Endothelial cell of umbilical vein (primary cell): Measurements from ENCODE around the gene ENPP3. TPM values are rescaled to one million over a fixed set of nuclear protein-coding genes. Genes with fewer than 3 reads are reported as not detected.

Experiments used
- BruUV-seq: library from RNA; stranded (reverse); fragments of 400-500 nt; replicated peaks from 2 replicates; lab custom pipeline; 2021; lab: Mats Ljungman, UMichigan
- CTCF ChIA-PET: fragments of 300-600, 350-600 bp; sonication (Branson Sonifier 250); formaldehyde crosslinking; loops from one replicate; lab custom pipeline; 2021; ENCODE audit warnings: antibody characterized with exemption, inconsistent platforms; lab: Charles Lee
- POLR2A ChIA-PET: fragments of 300-600, 350-600 bp; sonication (Branson Sonifier 250); formaldehyde crosslinking; loops from one replicate; lab custom pipeline; 2021; ENCODE audit warnings: antibody characterized with exemption, inconsistent platforms; lab: Charles Lee
- DNase-seq: peaks from one replicate; pipeline ENCODE4 v3.0.0-alpha.2; 2011; ENCODE audit warnings: low read depth, low spot score
- FAIRE-seq: peaks from 2 replicates; lab custom pipeline; 2011; peaks lifted over from hg19 to GRCh38; lab: Jason Lieb, UNC
- H2AFZ ChIP-seq: 2 replicates; pipeline ENCODE4 v1.6.0; 2012; ENCODE audit warnings: low read depth, low read length, control low read depth, inconsistent platforms
- H3K27ac ChIP-seq: 2 replicates; pipeline ENCODE4 v1.5.1; 2011; ENCODE audit warnings: low read depth, mild to moderate bottlenecking, control low read depth, low read length, moderate library complexity; ENCODE audit not compliant: insufficient read depth
- H3K27me3 ChIP-seq, 2 experiments: 2 replicates each; pipeline versions ENCODE4 v1.6.0 to v1.6.1; 2011; ENCODE audit warnings: low read length in 2 of 2, mixed read lengths in 1 of 2; ENCODE audit not compliant: control insufficient read depth in 2 of 2, insufficient read depth in 2 of 2
- H3K36me3 ChIP-seq, 2 experiments: 2 replicates in 1 of 2; 3 replicates in 1 of 2; pipeline ENCODE4 v1.5.1; 2011; ENCODE audit warnings: low read length in 2 of 2, mild to moderate bottlenecking in 1 of 2, moderate library complexity in 1 of 2; ENCODE audit not compliant: control insufficient read depth in 2 of 2, insufficient read depth in 2 of 2; ENCODE audit errors: extremely low read depth in 1 of 2
- H3K4me1 ChIP-seq: 3 replicates; pipeline ENCODE4 v1.5.1; 2011; ENCODE audit warnings: mild to moderate bottlenecking, low read length; ENCODE audit not compliant: control insufficient read depth, insufficient read depth; ENCODE audit errors: extremely low read depth
- H3K4me2 ChIP-seq: 2 replicates; pipeline ENCODE4 v1.6.1; 2011; ENCODE audit warnings: low read length, control low read depth, mixed read lengths; ENCODE audit not compliant: insufficient read depth
- H3K4me3 ChIP-seq, 3 experiments: fragments of 200-600 bp in 1 of 3; sonication (generic), shearing (Covaris generic) in 1 of 3; replicated peaks in 1 of 3; 2 replicates each; pipeline ENCODE4 v1.5.1; 2011 to 2016; ENCODE audit warnings: control low read depth in 3 of 3, low read length in 3 of 3, mild to moderate bottlenecking in 2 of 3, inconsistent platforms in 1 of 3, low read depth in 1 of 3, moderate library complexity in 1 of 3; ENCODE audit not compliant: insufficient read depth in 1 of 3
- H3K79me2 ChIP-seq: 2 replicates; pipeline ENCODE4 v1.6.0; 2012; ENCODE audit warnings: low read length, inconsistent platforms; ENCODE audit not compliant: control insufficient read depth, insufficient read depth
- H3K9ac ChIP-seq: replicated peaks from 2 replicates; pipeline ENCODE3; 2011; ENCODE audit warnings: low read length, control low read depth; ENCODE audit not compliant: insufficient read depth; ENCODE audit errors: extremely low read depth
- H3K9me1 ChIP-seq: replicated peaks from 3 replicates; pipeline ENCODE4 v1.6.0; 2011; ENCODE audit warnings: mild to moderate bottlenecking, low read length; ENCODE audit not compliant: control insufficient read depth, insufficient read depth; ENCODE audit errors: extremely low read depth
- H3K9me3 ChIP-seq: replicated peaks from 2 replicates; pipeline ENCODE4 v1.5.1; 2012; ENCODE audit warnings: low read length, inconsistent platforms; ENCODE audit not compliant: control insufficient read depth, insufficient read depth
- H4K20me1 ChIP-seq: replicated peaks from 2 replicates; pipeline ENCODE3; 2011; ENCODE audit warnings: mild to moderate bottlenecking, low read length; ENCODE audit not compliant: control insufficient read depth, insufficient read depth; ENCODE audit errors: extremely low read depth
- EZH2 ChIP-seq: IDR thresholded peaks from 2 replicates; pipeline ENCODE4 v1.6.1; 2012; ENCODE audit warnings: borderline replicate concordance, low read depth, mild to moderate bottlenecking, moderate library complexity, low read length, inconsistent platforms; ENCODE audit not compliant: severe bottlenecking
- FOS ChIP-seq: IDR thresholded peaks from 2 replicates; pipeline ENCODE4 v1.6.1; 2011; ENCODE audit warnings: mild to moderate bottlenecking, low read length, moderate library complexity, borderline replicate concordance; ENCODE audit not compliant: insufficient read depth
- GATA2 ChIP-seq: IDR thresholded peaks from 2 replicates; pipeline ENCODE4 v1.7.0; 2011; ENCODE audit warnings: low read depth, mild to moderate bottlenecking, moderate library complexity, mixed read lengths, low read length; ENCODE audit not compliant: insufficient read length, insufficient read depth
- JUN ChIP-seq: IDR thresholded peaks from 2 replicates; pipeline ENCODE4 v1.6.1; 2011; ENCODE audit warnings: borderline replicate concordance, low read depth; ENCODE audit not compliant: insufficient read length, insufficient read depth
- MAX ChIP-seq: IDR thresholded peaks from 2 replicates; pipeline ENCODE4 v1.6.1; 2011; ENCODE audit not compliant: insufficient read depth, insufficient read length
- MYC ChIP-seq: IDR thresholded peaks from one replicate; pipeline ENCODE4 v1.6.1; 2011; ENCODE audit warnings: mild to moderate bottlenecking, low read depth, low read length
- POLR2A ChIP-seq: IDR thresholded peaks from 2 replicates; pipeline ENCODE4 v1.6.1; 2012; ENCODE audit warnings: low read depth, mild to moderate bottlenecking, control low read depth, low read length
- POLR2AphosphoS5 ChIP-seq: IDR thresholded peaks from 2 replicates; pipeline ENCODE4 v1.6.1; 2012; ENCODE audit warnings: low read depth, mild to moderate bottlenecking, control low read depth, low read length, moderate library complexity; ENCODE audit not compliant: insufficient read depth
- dilution Hi-C: fragments of 300-500 bp; cut with MboI; formaldehyde crosslinking; loops from one replicate; pipeline ENCODE4 v1.15.0; 2019; ENCODE audit warnings: low sequenced_read_pairs; ENCODE audit not compliant: extremely low pct_ligation_motif_present
- intact Hi-C: fragments of 100-400 bp; cut with micrococcal nuclease; formaldehyde crosslinking; loops from one replicate; pipeline ENCODE4 v1.10.0; 2022
- polyA plus RNA-seq, 4 experiments: library from polyadenylated mRNA; depleted of rRNA in 3 of 4; stranded (reverse) in 3 of 4; unstranded in 1 of 4; fragments of >200 nt; gene quantifications; 2 replicates each; pipeline versions ENCODE4 v1.2.1 to v1.2.3, GENCODE V29; 2011 to 2012; ENCODE audit warnings: missing spikeins in 1 of 4
- total RNA-seq: library from RNA; stranded (reverse); gene quantifications from 2 replicates; pipeline ENCODE4 v1.2.3, GENCODE V29; 2021
- TF ChIP-seq, protein P1 (sequence below), 2 donors: IDR thresholded peaks; 1 replicate in 1 of 2; 2 replicates in 1 of 2; pipeline ENCODE4 v1.5.1; 2011; ENCODE audit warnings: low read length in 2 of 2, mild to moderate bottlenecking in 2 of 2, moderate library complexity in 2 of 2, control low read depth in 1 of 2, inconsistent platforms in 1 of 2, low read depth in 1 of 2; ENCODE audit not compliant: insufficient read depth in 1 of 2; ENCODE audit errors: extremely low read depth in 1 of 2

ENPP3 gene
- total and polyA plus RNA-seq, 2 donors (not counting 3 experiments of a cell fraction or from before 2014, with no cell fraction given): not detected

GRCh38 chr6:131673184-131673583 lies 36.1 kb downstream of the ENPP3 start:
- Histone ChIP-seq H4K20me1 (no peaks in the 10 kb centered on the region), H3K27ac (no peak overlapping the region), H3K4me3 (no peak overlapping the region), H3K9me1 (no peaks in the 10 kb centered on the region), H3K4me1 (no peaks in the 10 kb centered on the region), H3K9me3 (no peaks in the 10 kb centered on the region), H3K36me3 (no peaks in the 10 kb centered on the region), H3K4me2 (no peak overlapping the region), H3K9ac (no peak overlapping the region), H2AFZ (no peak overlapping the region), H3K79me2 (no peaks in the 10 kb centered on the region), H3K27me3 (no peaks in the 10 kb centered on the region)
- dilution Hi-C loops (no loop called here), intact Hi-C loops (no loop called here)
- no TSS peak for BruUV-seq
- CTCF ChIA-PET: no interaction called here
- TF ChIP-seq JUN: no peak
- TF ChIP-seq POLR2A: no peak
- no peak for TF ChIP-seq MAX
- TF ChIP-seq EZH2: no peak
- no peak for TF ChIP-seq GATA2
- no peak for TF ChIP-seq MYC
- TF ChIP-seq FOS: no peak
- no peak for TF ChIP-seq POLR2AphosphoS5
- TF ChIP-seq, protein P1, sequence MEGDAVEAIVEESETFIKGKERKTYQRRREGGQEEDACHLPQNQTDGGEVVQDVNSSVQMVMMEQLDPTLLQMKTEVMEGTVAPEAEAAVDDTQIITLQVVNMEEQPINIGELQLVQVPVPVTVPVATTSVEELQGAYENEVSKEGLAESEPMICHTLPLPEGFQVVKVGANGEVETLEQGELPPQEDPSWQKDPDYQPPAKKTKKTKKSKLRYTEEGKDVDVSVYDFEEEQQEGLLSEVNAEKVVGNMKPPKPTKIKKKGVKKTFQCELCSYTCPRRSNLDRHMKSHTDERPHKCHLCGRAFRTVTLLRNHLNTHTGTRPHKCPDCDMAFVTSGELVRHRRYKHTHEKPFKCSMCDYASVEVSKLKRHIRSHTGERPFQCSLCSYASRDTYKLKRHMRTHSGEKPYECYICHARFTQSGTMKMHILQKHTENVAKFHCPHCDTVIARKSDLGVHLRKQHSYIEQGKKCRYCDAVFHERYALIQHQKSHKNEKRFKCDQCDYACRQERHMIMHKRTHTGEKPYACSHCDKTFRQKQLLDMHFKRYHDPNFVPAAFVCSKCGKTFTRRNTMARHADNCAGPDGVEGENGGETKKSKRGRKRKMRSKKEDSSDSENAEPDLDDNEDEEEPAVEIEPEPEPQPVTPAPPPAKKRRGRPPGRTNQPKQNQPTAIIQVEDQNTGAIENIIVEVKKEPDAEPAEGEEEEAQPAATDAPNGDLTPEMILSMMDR (IDR thresholded peaks at IDR 0.05; ENCODE audit: extremely low read depth in 1 of 2, insufficient read depth in 1 of 2, low read depth in 1 of 2, low read length in 2 of 2): no peak
- POLR2A ChIA-PET: no interaction called here
- no peak for DNase-seq
- no peak for FAIRE-seq
